OCI-LY1 (cell line): ENCODE data around the gene DCLK1.

Experiments used
- H2AFZ ChIP-seq: fragments of 200-600 bp; sonication (generic), shearing (Covaris generic); 2 replicates; pipeline ENCODE4 v1.6.0; 2014; ENCODE audit warnings: antibody characterized with exemption, mild to moderate bottlenecking, low read length
- H3F3A ChIP-seq: fragments of 200-600 bp; sonication (generic), shearing (Covaris generic); 2 replicates; pipeline ENCODE4 v1.6.0; 2014; ENCODE audit warnings: mild to moderate bottlenecking, antibody characterized with exemption, low read length, moderate library complexity; ENCODE audit not compliant: insufficient read depth
- H3K27ac ChIP-seq: fragments of 200-600 bp; sonication (generic); 2 replicates; pipeline ENCODE4 v1.5.1; 2014; ENCODE audit warnings: low read length, mixed run types, mild to moderate bottlenecking, low read depth; ENCODE audit not compliant: poor library complexity, severe bottlenecking
- H3K27me3 ChIP-seq: fragments of 200-600 bp; sonication (generic); 2 replicates; pipeline ENCODE4 v1.6.0; 2014; ENCODE audit warnings: antibody characterized with exemption, mild to moderate bottlenecking, low read length, moderate library complexity; ENCODE audit not compliant: insufficient read depth
- H3K36me3 ChIP-seq: fragments of 200-600 bp; sonication (generic); 2 replicates; pipeline ENCODE4 v1.6.1; 2014; ENCODE audit warnings: mild to moderate bottlenecking, antibody characterized with exemption, low read length, moderate library complexity, mixed read lengths; ENCODE audit not compliant: insufficient read depth
- H3K4me1 ChIP-seq: fragments of 200-600 bp; sonication (generic); 2 replicates; pipeline ENCODE4 v1.5.1; 2014; ENCODE audit warnings: mild to moderate bottlenecking, low read length, moderate library complexity; ENCODE audit not compliant: insufficient read depth, severe bottlenecking
- H3K4me2 ChIP-seq: fragments of 200-600 bp; sonication (generic), shearing (Covaris generic); 2 replicates; pipeline ENCODE4 v1.6.1; 2014; ENCODE audit warnings: low read length
- H3K4me3 ChIP-seq: fragments of 200-600 bp; sonication (generic); 2 replicates; pipeline ENCODE4 v1.5.1; 2014; ENCODE audit warnings: low read length, low read depth, mild to moderate bottlenecking, mixed read lengths; ENCODE audit not compliant: poor library complexity, severe bottlenecking
- H3K79me2 ChIP-seq: fragments of 200-600 bp; shearing (Covaris generic); 2 replicates; pipeline ENCODE4 v1.6.1; 2016; ENCODE audit warnings: mixed run types, low read length, mixed read lengths; ENCODE audit not compliant: insufficient read depth
- H3K9ac ChIP-seq: fragments of 200-600 bp; sonication (generic), shearing (Covaris generic); 2 replicates; pipeline ENCODE4 v1.6.1; 2014; ENCODE audit warnings: mild to moderate bottlenecking, low read length, mixed read lengths
- H3K9me2 ChIP-seq: fragments of 200-600 bp; sonication (generic), shearing (Covaris generic); 2 replicates; pipeline ENCODE4 v1.6.1; 2014; ENCODE audit warnings: low read depth, mild to moderate bottlenecking, low read length, mixed read lengths
- H3K9me3 ChIP-seq: fragments of 200-600 bp; shearing (Covaris generic); 2 replicates; pipeline ENCODE4 v1.6.1; 2014; ENCODE audit warnings: low read length, mixed read lengths
- H4K20me1 ChIP-seq: fragments of 200-600 bp; sonication (generic), shearing (Covaris generic); 2 replicates; pipeline ENCODE4 v1.6.0; 2016; ENCODE audit warnings: mild to moderate bottlenecking, low read length; ENCODE audit not compliant: insufficient read depth
- CTCF ChIP-seq: fragments of 200-600 bp; sonication (generic), shearing (Covaris generic); IDR thresholded peaks from 2 replicates; pipeline ENCODE4 v1.5.1; 2017; ENCODE audit warnings: mild to moderate bottlenecking, antibody characterized with exemption, low read length, moderate library complexity, mixed read lengths
- EZH2 ChIP-seq: fragments of 200-600 bp; sonication (generic), shearing (Covaris generic); IDR thresholded peaks from 2 replicates; pipeline ENCODE4 v1.8.0; 2017; ENCODE audit warnings: borderline replicate concordance, mixed run types, mild to moderate bottlenecking, antibody characterized with exemption, low read length, moderate library complexity, mixed read lengths

The DCLK1 gene

GRCh38 chr13:35909091-35909490 lies 222.1 kb downstream of the DCLK1 start:
- H3K4me3 ChIP-seq: no peak overlapping the region
- H3K27me3 ChIP-seq: no peaks in the 10 kb centered on the region
- H3K9ac ChIP-seq: no peak overlapping the region
- H3K27ac ChIP-seq: no peak overlapping the region
- no peaks in the 10 kb centered on the region for H3K79me2 ChIP-seq
- no peaks in the 10 kb centered on the region for H3K36me3 ChIP-seq
- no peaks in the 10 kb centered on the region for H3F3A ChIP-seq
- TF ChIP-seq EZH2 (no peak), CTCF (no peak)
- no peak overlapping the region for H2AFZ ChIP-seq
- H3K4me2 ChIP-seq: no peak overlapping the region
- no peaks in the 10 kb centered on the region for H3K9me2 ChIP-seq
- no peaks in the 10 kb centered on the region for H3K4me1 ChIP-seq
- no peaks in the 10 kb centered on the region for H3K9me3 ChIP-seq
- no peaks in the 10 kb centered on the region for H4K20me1 ChIP-seq

- Histone ChIP-seq H2AFZ (no peak overlapping the region), H3K27me3 (no peaks in the 10 kb centered on the region), H3K9me3 (no peaks in the 10 kb centered on the region), H3K9ac (no peak overlapping the region), H3K4me3 (no peak overlapping the region), H3K4me2 (no peak overlapping the region), H3K79me2 (no peaks in the 10 kb centered on the region), H3K36me3 (no peaks in the 10 kb centered on the region), H3F3A (no peaks in the 10 kb centered on the region), H3K27ac (no peak overlapping the region), H3K4me1 (no peaks in the 10 kb centered on the region), H3K9me2 (no peaks in the 10 kb centered on the region), H4K20me1 (no peaks in the 10 kb centered on the region)
- TF ChIP-seq CTCF (no peak), EZH2 (no peak)
Observed at GRCh38 chr13:35908226-35908625, 223.0 kb downstream of the DCLK1 start.

- no peaks in the 10 kb centered on the region for H3K9me2 ChIP-seq
- no peak overlapping the region for H2AFZ ChIP-seq
- no peak overlapping the region for H3K27ac ChIP-seq
- H3K9me3 ChIP-seq: no peaks in the 10 kb centered on the region
- H3K4me1 ChIP-seq: no peaks in the 10 kb centered on the region
- H3K79me2 ChIP-seq: no peaks in the 10 kb centered on the region
- H3K9ac ChIP-seq: no peak overlapping the region
- no peaks in the 10 kb centered on the region for H4K20me1 ChIP-seq
- H3F3A ChIP-seq: no peaks in the 10 kb centered on the region
- no peak overlapping the region for H3K4me2 ChIP-seq
- no peak for TF ChIP-seq EZH2
- no peak for TF ChIP-seq CTCF
- no peak overlapping the region for H3K4me3 ChIP-seq
- H3K36me3 ChIP-seq: no peaks in the 10 kb centered on the region
- no peaks in the 10 kb centered on the region for H3K27me3 ChIP-seq
Observed at GRCh38 chr13:35906636-35907035, 224.5 kb downstream of the DCLK1 start.
